HEK293 (cell line): ENCODE results near the gene ZBTB5.

Experiments used
- CTCF ChIA-PET: fragments of 350-600 bp; formaldehyde crosslinking; extraction: SDS; loops from one replicate; lab custom pipeline; 2021; ENCODE audit warnings: antibody characterized with exemption; lab: Yijun Ruan, JAX
- POLR2A ChIA-PET: fragments of 300-600 bp; formaldehyde crosslinking; extraction: SDS; loops from one replicate; lab custom pipeline; 2020; ENCODE audit warnings: antibody characterized with exemption, inconsistent platforms; lab: Yijun Ruan, JAX
- H3K27ac ChIP-seq: fragments of 200-500 bp; sonication (Bioruptor generic); 2 replicates; pipeline ENCODE4 v1.5.1; 2014; ENCODE audit warnings: low read depth, low read length, control low read depth, inconsistent platforms; ENCODE audit errors: extremely low read depth
- H3K36me3 ChIP-seq, 2 experiments: fragments of 200-500 bp in 1 of 2; sonication (Bioruptor generic) in 1 of 2; 1 replicate in 1 of 2; 2 replicates in 1 of 2; pipeline ENCODE4 v1.5.1; 2014 to 2017; ENCODE audit warnings: inconsistent platforms in 2 of 2, low read length in 2 of 2; ENCODE audit not compliant: control insufficient read depth in 2 of 2, insufficient read depth in 1 of 2
- H3K4me1 ChIP-seq: fragments of 200-500 bp; sonication (Bioruptor generic); 2 replicates; pipeline ENCODE4 v1.5.1; 2014; ENCODE audit warnings: mild to moderate bottlenecking, low read length, inconsistent platforms; ENCODE audit not compliant: control insufficient read depth, insufficient read depth
- H3K4me3 ChIP-seq: 2 replicates; pipeline ENCODE4 v1.5.1; 2011; ENCODE audit warnings: low read depth, mild to moderate bottlenecking, control low read depth, low read length, moderate library complexity
- H3K9me3 ChIP-seq: fragments of 200-500 bp; sonication (Bioruptor generic); 2 replicates; pipeline ENCODE4 v1.5.1; 2014; ENCODE audit warnings: low read depth, low read length, inconsistent platforms; ENCODE audit not compliant: control insufficient read depth, insufficient read depth
- GFI1B ChIP-seq: fragments of 450-650 bp; formaldehyde crosslinking; IDR thresholded peaks from 2 replicates; pipeline ENCODE4 v1.5.1; 2016; ENCODE audit warnings: missing biosample characterization, missing genetic modification characterization
- HOXA7 ChIP-seq: sonication (generic); formaldehyde crosslinking; IDR thresholded peaks from 2 replicates; pipeline ENCODE4 v1.8.1; 2022; ENCODE audit warnings: missing genetic modification reagents, borderline replicate concordance
- HOXD13 ChIP-seq: sonication (generic); formaldehyde crosslinking; IDR thresholded peaks from 2 replicates; pipeline ENCODE4 v1.8.0; 2022; ENCODE audit warnings: missing genetic modification reagents, borderline replicate concordance
- KLF16 ChIP-seq: fragments of 450-650 bp; formaldehyde crosslinking; IDR thresholded peaks from 2 replicates; pipeline ENCODE4 v1.5.1; 2017; ENCODE audit warnings: missing biosample characterization, missing genetic modification characterization
- SETDB1 ChIP-seq: IDR thresholded peaks from one replicate; pipeline ENCODE4 v1.6.1; 2017; ENCODE audit warnings: mild to moderate bottlenecking, low read length, moderate library complexity, mixed read lengths; ENCODE audit not compliant: insufficient read length
- WT1 ChIP-seq: fragments of 450-650 bp; formaldehyde crosslinking; IDR thresholded peaks from 2 replicates; pipeline ENCODE4 v1.5.1; 2016; ENCODE audit warnings: missing biosample characterization, missing genetic modification characterization
- ZFP41 ChIP-seq: fragments of 450-650 bp; formaldehyde crosslinking; IDR thresholded peaks from 2 replicates; pipeline ENCODE4 v1.5.1; 2016; ENCODE audit warnings: missing biosample characterization, missing genetic modification characterization, borderline replicate concordance
- ZFP69B ChIP-seq: fragments of 450-650 bp; formaldehyde crosslinking; IDR thresholded peaks from 2 replicates; pipeline ENCODE4 v1.5.1; 2016; ENCODE audit warnings: missing biosample characterization, missing genetic modification characterization
- ZNF274 ChIP-seq, 2 experiments: fragments of 200-500 bp in 1 of 2; fragments of 450-650 bp in 1 of 2; sonication (Bioruptor generic) in 1 of 2; formaldehyde crosslinking in 1 of 2; IDR thresholded peaks; 2 replicates each; pipeline versions ENCODE4 v1.5.1 to v1.6.1; 2014 to 2016; ENCODE audit warnings: borderline replicate concordance in 1 of 2, inconsistent platforms in 1 of 2, low read length in 1 of 2, missing biosample characterization in 1 of 2, missing genetic modification characterization in 1 of 2
- ZNF366 ChIP-seq: fragments of 450-650 bp; formaldehyde crosslinking; conservative IDR thresholded peaks from 2 replicates; pipeline ENCODE4 v1.5.1; 2016; ENCODE audit warnings: missing biosample characterization, missing genetic modification characterization
- ZNF391 ChIP-seq: fragments of 450-650 bp; formaldehyde crosslinking; IDR thresholded peaks from 2 replicates; pipeline ENCODE4 v1.5.1; 2016; ENCODE audit warnings: low read depth, missing biosample characterization, missing genetic modification characterization, borderline replicate concordance
- ZNF426 ChIP-seq: fragments of 450-650 bp; formaldehyde crosslinking; IDR thresholded peaks from 2 replicates; pipeline ENCODE4 v1.5.1; 2017; ENCODE audit warnings: missing biosample characterization, missing genetic modification characterization, mild to moderate bottlenecking, inconsistent platforms, moderate library complexity
- ZNF561 ChIP-seq: fragments of 450-650 bp; IDR thresholded peaks from 2 replicates; pipeline ENCODE4 v1.5.1; 2018; ENCODE audit warnings: missing biosample characterization, missing genetic modification characterization, borderline replicate concordance
- ZNF660 ChIP-seq: fragments of 450-650 bp; IDR thresholded peaks from 2 replicates; pipeline ENCODE4 v1.5.1; 2018; ENCODE audit warnings: missing biosample characterization, mild to moderate bottlenecking, missing genetic modification characterization
- ZNF701 ChIP-seq: fragments of 450-650 bp; formaldehyde crosslinking; IDR thresholded peaks from 2 replicates; pipeline ENCODE4 v1.5.1; 2016; ENCODE audit warnings: missing biosample characterization, missing genetic modification characterization
- TF ChIP-seq, protein P1 (sequence below): fragments of 450-650 bp; formaldehyde crosslinking; IDR thresholded peaks from 2 replicates; pipeline ENCODE4 v1.5.1; 2016; ENCODE audit warnings: missing biosample characterization, missing genetic modification characterization, borderline replicate concordance
- TF ChIP-seq, protein P2 (sequence below): fragments of 450-650 bp; formaldehyde crosslinking; IDR thresholded peaks from 2 replicates; pipeline ENCODE4 v1.5.1; 2016; ENCODE audit warnings: missing biosample characterization, missing genetic modification characterization
- TF ChIP-seq, protein P3 (sequence below): fragments of 450-650 bp; formaldehyde crosslinking; IDR thresholded peaks from 2 replicates; pipeline ENCODE4 v1.5.1; 2017; ENCODE audit warnings: missing biosample characterization, missing genetic modification characterization
- TF ChIP-seq, protein P4 (sequence below): fragments of 450-650 bp; formaldehyde crosslinking; IDR thresholded peaks from 2 replicates; pipeline ENCODE4 v1.5.1; 2016; ENCODE audit warnings: missing biosample characterization, missing genetic modification characterization
- TF ChIP-seq, protein P5 (sequence below): fragments of 450-650 bp; IDR thresholded peaks from 2 replicates; pipeline ENCODE4 v1.5.1; 2018; ENCODE audit warnings: missing biosample characterization, mild to moderate bottlenecking, missing genetic modification characterization

ZBTB5 gene

DNA sequence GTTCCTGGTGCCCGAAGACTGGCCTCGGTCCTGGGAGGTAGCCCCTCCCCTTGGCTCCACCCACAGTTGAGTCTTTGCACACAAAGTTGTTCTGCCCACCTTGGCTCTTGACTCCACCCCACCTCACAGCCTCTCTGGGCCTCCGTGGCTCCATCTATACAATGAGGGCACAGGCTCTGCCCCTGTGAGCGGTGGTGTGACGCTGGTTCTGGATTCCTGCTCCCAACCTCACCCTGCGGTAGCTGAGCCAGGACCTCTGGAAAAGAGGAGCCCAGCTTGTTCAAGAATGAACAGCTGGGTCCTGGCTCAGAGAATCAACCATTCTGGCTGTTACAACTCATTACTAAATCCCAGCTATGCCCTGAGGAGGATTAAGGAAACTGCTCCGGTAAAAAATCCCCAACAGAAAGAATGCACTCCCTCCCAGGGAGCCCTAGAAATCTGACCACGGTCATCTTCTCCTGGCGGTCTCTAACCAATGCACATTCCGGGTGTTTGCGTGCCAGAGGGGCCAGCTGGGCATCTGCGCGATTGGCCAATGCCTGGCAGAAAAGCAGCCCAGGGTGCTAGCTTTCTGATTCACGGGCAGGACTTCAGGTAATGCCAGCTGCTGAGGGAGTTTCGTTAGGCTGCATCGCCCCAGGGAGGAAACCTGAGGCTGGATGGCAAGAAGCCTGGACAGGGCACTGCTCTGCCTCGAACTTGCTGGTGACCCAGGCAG lies 52.7 kb downstream of the ZBTB5 start (continued):
- TF ChIP-seq ZNF366 = no peak
- TF ChIP-seq ZNF561 (tag by site-specific recombination) = no peak
- TF ChIP-seq ZNF701 = no peak

DNA sequence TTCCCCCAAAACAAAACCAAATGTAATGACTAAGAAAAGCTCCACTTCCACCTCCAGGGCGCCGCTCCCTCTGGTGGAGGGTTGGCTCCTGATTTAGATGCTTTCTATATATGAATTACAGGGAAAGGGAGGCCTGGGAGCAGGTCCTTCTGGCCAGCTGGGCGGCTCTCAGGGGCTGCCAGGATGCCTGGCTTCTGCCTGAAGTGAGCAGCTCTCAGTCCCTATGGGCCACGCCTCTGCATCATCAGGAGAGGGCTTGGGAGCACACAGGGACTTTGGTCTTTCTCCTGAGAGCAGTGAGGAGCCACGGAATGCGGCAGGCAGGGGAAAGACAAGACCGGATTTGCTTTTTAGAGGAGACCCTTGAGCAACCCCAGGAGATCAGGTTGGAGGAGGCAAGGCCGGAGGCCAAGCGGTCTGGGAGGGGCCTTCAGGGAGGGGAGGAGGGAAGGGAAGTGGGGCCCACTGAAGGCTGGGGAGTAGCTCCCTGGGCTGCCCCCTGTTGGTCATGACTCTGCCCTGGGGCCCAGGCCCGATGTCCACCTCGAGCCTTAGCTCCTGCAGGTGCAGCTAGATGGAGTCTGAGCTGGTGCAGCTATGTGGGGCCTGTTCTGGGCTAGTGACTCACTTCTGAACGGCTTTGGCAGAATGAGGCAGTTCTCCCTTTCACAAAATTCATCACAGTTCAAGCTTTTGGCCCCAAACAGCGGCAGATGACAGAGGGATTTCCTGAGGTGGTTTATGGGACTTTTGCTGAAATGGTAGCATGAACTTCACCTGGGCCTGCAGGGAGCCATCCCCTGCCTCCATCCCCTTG lies 54.1 kb downstream of the ZBTB5 start:
- ChIA-PET POLR2A (interaction anchor here (0.8 to 1.0 kb wide), 2 partner anchors 11 to 291 kb away, joined by 3 read pairs; partner anchors contain the start of genes GRHPR and ZCCHC7), CTCF (interaction anchor here (0.5 to 3.5 kb wide), 16 partner anchors 8 to 457 kb away, joined by 3 to 19 read pairs (median 4); partner anchors contain the start of gene GRHPR)
- H3K4me1 ChIP-seq = no peaks in the 10 kb centered on the region
- H3K9me3 ChIP-seq = no peaks in the 10 kb centered on the region
- TF ChIP-seq ZFP69B (peak; percentile 77), ZNF391 (no peak)
- TF ChIP-seq, protein P1, sequence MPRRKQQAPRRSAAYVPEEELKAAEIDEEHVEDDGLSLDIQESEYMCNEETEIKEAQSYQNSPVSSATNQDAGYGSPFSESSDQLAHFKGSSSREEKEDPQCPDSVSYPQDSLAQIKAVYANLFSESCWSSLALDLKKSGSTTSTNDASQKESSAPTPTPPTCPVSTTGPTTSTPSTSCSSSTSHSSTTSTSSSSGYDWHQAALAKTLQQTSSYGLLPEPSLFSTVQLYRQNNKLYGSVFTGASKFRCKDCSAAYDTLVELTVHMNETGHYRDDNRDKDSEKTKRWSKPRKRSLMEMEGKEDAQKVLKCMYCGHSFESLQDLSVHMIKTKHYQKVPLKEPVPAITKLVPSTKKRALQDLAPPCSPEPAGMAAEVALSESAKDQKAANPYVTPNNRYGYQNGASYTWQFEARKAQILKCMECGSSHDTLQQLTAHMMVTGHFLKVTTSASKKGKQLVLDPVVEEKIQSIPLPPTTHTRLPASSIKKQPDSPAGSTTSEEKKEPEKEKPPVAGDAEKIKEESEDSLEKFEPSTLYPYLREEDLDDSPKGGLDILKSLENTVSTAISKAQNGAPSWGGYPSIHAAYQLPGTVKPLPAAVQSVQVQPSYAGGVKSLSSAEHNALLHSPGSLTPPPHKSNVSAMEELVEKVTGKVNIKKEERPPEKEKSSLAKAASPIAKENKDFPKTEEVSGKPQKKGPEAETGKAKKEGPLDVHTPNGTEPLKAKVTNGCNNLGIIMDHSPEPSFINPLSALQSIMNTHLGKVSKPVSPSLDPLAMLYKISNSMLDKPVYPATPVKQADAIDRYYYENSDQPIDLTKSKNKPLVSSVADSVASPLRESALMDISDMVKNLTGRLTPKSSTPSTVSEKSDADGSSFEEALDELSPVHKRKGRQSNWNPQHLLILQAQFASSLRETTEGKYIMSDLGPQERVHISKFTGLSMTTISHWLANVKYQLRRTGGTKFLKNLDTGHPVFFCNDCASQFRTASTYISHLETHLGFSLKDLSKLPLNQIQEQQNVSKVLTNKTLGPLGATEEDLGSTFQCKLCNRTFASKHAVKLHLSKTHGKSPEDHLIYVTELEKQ = no peak
- TF ChIP-seq, protein P2, sequence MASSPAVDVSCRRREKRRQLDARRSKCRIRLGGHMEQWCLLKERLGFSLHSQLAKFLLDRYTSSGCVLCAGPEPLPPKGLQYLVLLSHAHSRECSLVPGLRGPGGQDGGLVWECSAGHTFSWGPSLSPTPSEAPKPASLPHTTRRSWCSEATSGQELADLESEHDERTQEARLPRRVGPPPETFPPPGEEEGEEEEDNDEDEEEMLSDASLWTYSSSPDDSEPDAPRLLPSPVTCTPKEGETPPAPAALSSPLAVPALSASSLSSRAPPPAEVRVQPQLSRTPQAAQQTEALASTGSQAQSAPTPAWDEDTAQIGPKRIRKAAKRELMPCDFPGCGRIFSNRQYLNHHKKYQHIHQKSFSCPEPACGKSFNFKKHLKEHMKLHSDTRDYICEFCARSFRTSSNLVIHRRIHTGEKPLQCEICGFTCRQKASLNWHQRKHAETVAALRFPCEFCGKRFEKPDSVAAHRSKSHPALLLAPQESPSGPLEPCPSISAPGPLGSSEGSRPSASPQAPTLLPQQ = peak; percentile 86
- TF ChIP-seq, protein P3, sequence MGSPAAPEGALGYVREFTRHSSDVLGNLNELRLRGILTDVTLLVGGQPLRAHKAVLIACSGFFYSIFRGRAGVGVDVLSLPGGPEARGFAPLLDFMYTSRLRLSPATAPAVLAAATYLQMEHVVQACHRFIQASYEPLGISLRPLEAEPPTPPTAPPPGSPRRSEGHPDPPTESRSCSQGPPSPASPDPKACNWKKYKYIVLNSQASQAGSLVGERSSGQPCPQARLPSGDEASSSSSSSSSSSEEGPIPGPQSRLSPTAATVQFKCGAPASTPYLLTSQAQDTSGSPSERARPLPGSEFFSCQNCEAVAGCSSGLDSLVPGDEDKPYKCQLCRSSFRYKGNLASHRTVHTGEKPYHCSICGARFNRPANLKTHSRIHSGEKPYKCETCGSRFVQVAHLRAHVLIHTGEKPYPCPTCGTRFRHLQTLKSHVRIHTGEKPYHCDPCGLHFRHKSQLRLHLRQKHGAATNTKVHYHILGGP = no peak
- no peak overlapping the region for H3K4me3 ChIP-seq
- H3K36me3 ChIP-seq = no peaks in the 10 kb centered on the region
- H3K27ac ChIP-seq = no peak overlapping the region

DNA sequence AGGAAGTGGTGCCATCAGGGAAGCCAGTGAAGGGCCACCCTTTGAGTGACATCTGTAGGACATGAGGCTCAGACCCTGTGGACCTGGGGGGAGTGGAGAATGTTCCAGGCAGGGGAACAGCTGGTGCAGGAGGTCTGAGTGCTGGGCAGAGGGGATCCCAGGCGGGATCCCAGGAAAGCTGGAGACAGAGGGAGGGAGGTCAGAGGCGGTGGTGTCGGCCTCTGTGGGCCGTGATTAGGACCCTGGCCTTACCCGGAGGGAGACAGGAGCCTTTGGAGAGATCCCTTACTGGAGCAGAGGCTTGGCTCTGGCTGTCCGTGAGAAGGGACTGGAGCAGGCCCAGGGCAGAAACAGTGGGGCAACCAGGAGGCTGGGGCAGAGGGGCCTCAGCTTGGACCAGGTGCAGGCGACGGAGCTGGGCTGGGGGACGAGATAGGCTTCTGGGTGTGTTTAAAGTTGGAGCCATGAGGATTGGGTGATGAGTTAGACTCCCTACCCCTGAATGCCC lies 54.8 kb downstream of the ZBTB5 start:
- H3K36me3 ChIP-seq = no peaks in the 10 kb centered on the region
- H3K4me1 ChIP-seq = no peaks in the 10 kb centered on the region
- CTCF ChIA-PET = interaction anchor here (0.5 to 3.5 kb wide), 13 partner anchors 8 to 508 kb away, joined by 3 to 19 read pairs (median 4); no protein-coding TSS in a partner anchor
- H3K4me3 ChIP-seq = no peak overlapping the region
- H3K27ac ChIP-seq = no peak overlapping the region
- no peaks in the 10 kb centered on the region for H3K9me3 ChIP-seq
- POLR2A ChIA-PET = interaction anchor here (0.8 kb wide), 1 partner anchor 290 kb away, joined by 3 read pairs; the partner anchor contains the start of gene ZCCHC7
- TF ChIP-seq SETDB1 = no peak
- TF ChIP-seq KLF16 (tag by site-specific recombination) = no peak
- TF ChIP-seq HOXD13 (CRISPR knock-in tag) = no peak
- no peak for TF ChIP-seq ZFP41 (tag by site-specific recombination)
- TF ChIP-seq ZNF426 (tag by site-specific recombination) = no peak
- no peak for TF ChIP-seq HOXA7 (CRISPR knock-in tag)
- no peak for TF ChIP-seq GFI1B
- TF ChIP-seq, protein P4, sequence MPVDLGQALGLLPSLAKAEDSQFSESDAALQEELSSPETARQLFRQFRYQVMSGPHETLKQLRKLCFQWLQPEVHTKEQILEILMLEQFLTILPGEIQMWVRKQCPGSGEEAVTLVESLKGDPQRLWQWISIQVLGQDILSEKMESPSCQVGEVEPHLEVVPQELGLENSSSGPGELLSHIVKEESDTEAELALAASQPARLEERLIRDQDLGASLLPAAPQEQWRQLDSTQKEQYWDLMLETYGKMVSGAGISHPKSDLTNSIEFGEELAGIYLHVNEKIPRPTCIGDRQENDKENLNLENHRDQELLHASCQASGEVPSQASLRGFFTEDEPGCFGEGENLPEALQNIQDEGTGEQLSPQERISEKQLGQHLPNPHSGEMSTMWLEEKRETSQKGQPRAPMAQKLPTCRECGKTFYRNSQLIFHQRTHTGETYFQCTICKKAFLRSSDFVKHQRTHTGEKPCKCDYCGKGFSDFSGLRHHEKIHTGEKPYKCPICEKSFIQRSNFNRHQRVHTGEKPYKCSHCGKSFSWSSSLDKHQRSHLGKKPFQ (tag by site-specific recombination) = no peak
- TF ChIP-seq, protein P5, sequence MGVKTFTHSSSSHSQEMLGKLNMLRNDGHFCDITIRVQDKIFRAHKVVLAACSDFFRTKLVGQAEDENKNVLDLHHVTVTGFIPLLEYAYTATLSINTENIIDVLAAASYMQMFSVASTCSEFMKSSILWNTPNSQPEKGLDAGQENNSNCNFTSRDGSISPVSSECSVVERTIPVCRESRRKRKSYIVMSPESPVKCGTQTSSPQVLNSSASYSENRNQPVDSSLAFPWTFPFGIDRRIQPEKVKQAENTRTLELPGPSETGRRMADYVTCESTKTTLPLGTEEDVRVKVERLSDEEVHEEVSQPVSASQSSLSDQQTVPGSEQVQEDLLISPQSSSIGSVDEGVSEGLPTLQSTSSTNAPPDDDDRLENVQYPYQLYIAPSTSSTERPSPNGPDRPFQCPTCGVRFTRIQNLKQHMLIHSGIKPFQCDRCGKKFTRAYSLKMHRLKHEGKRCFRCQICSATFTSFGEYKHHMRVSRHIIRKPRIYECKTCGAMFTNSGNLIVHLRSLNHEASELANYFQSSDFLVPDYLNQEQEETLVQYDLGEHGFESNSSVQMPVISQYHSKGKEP (tag by site-specific recombination) = no peak
- TF ChIP-seq ZNF660 (tag by site-specific recombination) = no peak
- no peak for TF ChIP-seq ZNF561 (tag by site-specific recombination)
- no peak for TF ChIP-seq ZNF274 (IDR thresholded peaks at IDR 0.05; ENCODE audit: low read length)
- no peak for TF ChIP-seq ZNF274 (tag by site-specific recombination; IDR thresholded peaks at IDR 0.05; ENCODE audit: borderline replicate concordance)
- TF ChIP-seq WT1 = no peak
